Neutrophil (primary cell): ENCODE measurements around the gene PLEKHG2.

Experiments
- H3K27ac ChIP-seq: fragments of 200-600 bp; sonication (generic); 2 replicates; pipeline ENCODE4 v1.5.1; 2016; ENCODE audit warnings: mild to moderate bottlenecking, moderate library complexity
- H3K27me3 ChIP-seq: fragments of 200-600 bp; sonication (generic); 2 replicates; pipeline ENCODE4 v1.6.0; 2016; ENCODE audit warnings: mild to moderate bottlenecking
- H3K36me3 ChIP-seq: fragments of 200-600 bp; sonication (generic); 2 replicates; pipeline ENCODE4 v1.5.1; 2017
- H3K4me1 ChIP-seq, 2 experiments: fragments of 200-600 bp in 1 of 2; sonication (generic) in 1 of 2; 1 replicate in 1 of 2; 2 replicates in 1 of 2; pipeline versions ENCODE4 v1.5.1 to v1.6.1; 2013 to 2016; ENCODE audit warnings: low read depth in 1 of 2, low read length in 1 of 2, mild to moderate bottlenecking in 1 of 2, moderate library complexity in 1 of 2; ENCODE audit not compliant: control insufficient read depth in 1 of 2, insufficient read depth in 1 of 2
- H3K4me3 ChIP-seq, 2 experiments: fragments of 200-600 bp in 1 of 2; sonication (generic) in 1 of 2; 1 replicate in 1 of 2; 2 replicates in 1 of 2; pipeline ENCODE4 v1.5.1; 2013 to 2016; ENCODE audit warnings: low read depth in 1 of 2, low read length in 1 of 2, mild to moderate bottlenecking in 1 of 2, moderate library complexity in 1 of 2
- H3K9me3 ChIP-seq: fragments of 200-600 bp; sonication (generic); 2 replicates; pipeline ENCODE4 v1.5.1; 2016
- CTCF ChIP-seq: fragments of 200-600 bp; sonication (generic); IDR thresholded peaks from 2 replicates; pipeline ENCODE4 v1.5.1; 2016; ENCODE audit warnings: antibody characterized with exemption

Gene PLEKHG2

GRCh38 chr19:39427707-39428106 lies 15.2 kb downstream of the PLEKHG2 start:
- H3K27me3 ChIP-seq: peaks cover 14% of the 10 kb centered on the region
- TF ChIP-seq CTCF: no peak
- H3K9me3 ChIP-seq: no peaks in the 10 kb centered on the region
- no peak overlapping the region for H3K27ac ChIP-seq
- H3K4me3 ChIP-seq: no peak overlapping the region
- H3K36me3 ChIP-seq: peaks cover 5% of the 10 kb centered on the region
- peaks cover 0 to 12% of the 10 kb centered on the region in 2 experiments for H3K4me1 ChIP-seq

- peaks cover 0 to 12% of the 10 kb centered on the region in 2 experiments for H3K4me1 ChIP-seq
- H3K4me3 ChIP-seq: no peak overlapping the region
- no peak for TF ChIP-seq CTCF
- H3K9me3 ChIP-seq: no peaks in the 10 kb centered on the region
- no peak overlapping the region for H3K27ac ChIP-seq
- peaks cover 14% of the 10 kb centered on the region for H3K27me3 ChIP-seq
- peaks cover 13% of the 10 kb centered on the region for H3K36me3 ChIP-seq
Measured at GRCh38 chr19:39428283-39429112, 16.0 kb downstream of the PLEKHG2 start.

- Histone ChIP-seq H3K9me3 (no peaks in the 10 kb centered on the region), H3K4me1 (peaks cover 10 to 22% of the 10 kb centered on the region in 2 experiments), H3K27me3 (peaks cover 14% of the 10 kb centered on the region), H3K36me3 (peaks cover 19% of the 10 kb centered on the region), H3K27ac (peak overlapping the region; percentile 63), H3K4me3 (peak overlapping the region in 1 of 2 experiments; percentile 43)
- TF ChIP-seq CTCF: no peak
Measured at GRCh38 chr19:39430675-39431593, 18.5 kb downstream of the PLEKHG2 start.

GRCh38 chr19:39432677-39433025 lies 20.2 kb downstream of the PLEKHG2 start:
- Histone ChIP-seq H3K27me3 (peaks cover 15% of the 10 kb centered on the region), H3K36me3 (peaks cover 19% of the 10 kb centered on the region), H3K4me3 (no peak overlapping the region), H3K9me3 (no peaks in the 10 kb centered on the region), H3K4me1 (peaks cover 16 to 29% of the 10 kb centered on the region in 2 experiments), H3K27ac (no peak overlapping the region)
- no peak for TF ChIP-seq CTCF

GRCh38 chr19:39433480-39434079 lies 21.1 kb downstream of the PLEKHG2 start:
- H3K4me1 ChIP-seq: peaks cover 16 to 29% of the 10 kb centered on the region in 2 experiments
- H3K27ac ChIP-seq: no peak overlapping the region
- TF ChIP-seq CTCF: no peak
- no peak overlapping the region for H3K4me3 ChIP-seq
- H3K9me3 ChIP-seq: no peaks in the 10 kb centered on the region
- H3K27me3 ChIP-seq: peaks cover 14% of the 10 kb centered on the region
- peaks cover 19% of the 10 kb centered on the region for H3K36me3 ChIP-seq
